IPS-18c (cell line): ENCODE data around the gene EML1.

ENCODE experiments used
- H3K4me3 ChIP-seq: 2 replicates; pipeline ENCODE4 v1.7.0; 2013; ENCODE audit warnings: low read depth, mild to moderate bottlenecking, low read length, moderate library complexity; ENCODE audit not compliant: insufficient read depth
- H3K9me3 ChIP-seq: one replicate; pipeline ENCODE4 v1.6.1; 2013; ENCODE audit warnings: mild to moderate bottlenecking, low read length, moderate library complexity; ENCODE audit not compliant: control insufficient read depth, insufficient read depth

Gene EML1

DNA sequence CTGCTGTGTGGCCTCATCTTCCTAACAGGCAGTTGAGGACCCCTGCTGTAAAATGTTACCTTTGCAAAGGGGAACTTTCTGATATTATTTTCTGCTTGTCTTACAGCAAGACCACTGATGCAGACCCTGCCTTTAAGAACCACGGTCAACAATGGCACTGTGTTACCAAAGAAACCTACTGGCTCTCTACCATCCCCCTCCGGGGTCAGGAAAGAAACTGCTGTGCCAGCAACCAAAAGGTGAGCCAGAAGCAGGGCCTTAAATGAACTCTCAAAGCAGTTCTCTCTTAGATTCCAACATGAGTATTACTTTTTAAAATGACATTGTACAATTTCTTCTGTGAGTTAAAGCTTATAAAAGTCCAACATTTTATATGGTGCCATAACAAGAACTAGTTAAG lies 72.2 kb downstream of the EML1 start:
- H3K4me3 ChIP-seq = no peak overlapping the region
- no peaks in the 10 kb centered on the region for H3K9me3 ChIP-seq

DNA sequence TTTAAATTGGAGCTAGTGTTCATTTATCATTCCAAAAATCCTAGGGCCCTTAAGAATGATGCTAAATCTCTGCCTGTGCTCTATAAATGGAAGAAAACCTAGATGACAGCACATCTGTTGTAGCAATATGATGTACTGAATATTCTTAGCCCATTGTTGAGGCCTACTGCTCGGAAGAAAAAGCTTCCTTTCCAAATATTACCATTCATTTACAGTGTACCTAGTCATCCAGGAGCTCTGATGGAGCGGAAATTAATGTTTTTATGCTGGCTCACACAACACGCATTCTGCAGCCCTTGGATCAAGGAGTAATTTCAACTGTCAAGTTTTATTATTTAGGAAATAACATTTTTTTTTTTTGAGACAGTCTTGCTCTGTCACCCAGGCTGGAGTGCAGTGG lies 77.4 kb downstream of the EML1 start:
- Histone ChIP-seq H3K4me3 (no peak overlapping the region), H3K9me3 (no peaks in the 10 kb centered on the region)

DNA sequence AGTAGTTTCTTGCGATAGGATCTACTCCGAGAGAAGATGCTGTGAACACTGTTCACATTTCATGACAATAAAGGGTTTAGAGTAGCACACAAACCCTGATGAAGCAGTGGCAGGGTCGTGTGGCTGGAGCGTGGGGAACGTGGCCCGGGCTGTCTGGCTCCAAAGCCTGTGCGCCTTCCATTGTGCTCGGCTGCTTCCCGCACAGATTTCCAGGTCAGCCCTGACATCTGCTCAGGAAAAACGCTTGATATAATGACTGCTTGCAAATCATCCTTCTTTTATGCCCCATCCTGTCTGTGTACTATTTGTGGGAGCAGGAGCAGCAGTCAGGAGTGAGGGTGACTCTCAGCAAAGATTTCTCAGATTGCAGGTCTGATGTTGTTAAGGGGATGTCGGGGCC lies 78.6 kb downstream of the EML1 start:
- Histone ChIP-seq H3K4me3 (no peak overlapping the region), H3K9me3 (no peaks in the 10 kb centered on the region)

DNA sequence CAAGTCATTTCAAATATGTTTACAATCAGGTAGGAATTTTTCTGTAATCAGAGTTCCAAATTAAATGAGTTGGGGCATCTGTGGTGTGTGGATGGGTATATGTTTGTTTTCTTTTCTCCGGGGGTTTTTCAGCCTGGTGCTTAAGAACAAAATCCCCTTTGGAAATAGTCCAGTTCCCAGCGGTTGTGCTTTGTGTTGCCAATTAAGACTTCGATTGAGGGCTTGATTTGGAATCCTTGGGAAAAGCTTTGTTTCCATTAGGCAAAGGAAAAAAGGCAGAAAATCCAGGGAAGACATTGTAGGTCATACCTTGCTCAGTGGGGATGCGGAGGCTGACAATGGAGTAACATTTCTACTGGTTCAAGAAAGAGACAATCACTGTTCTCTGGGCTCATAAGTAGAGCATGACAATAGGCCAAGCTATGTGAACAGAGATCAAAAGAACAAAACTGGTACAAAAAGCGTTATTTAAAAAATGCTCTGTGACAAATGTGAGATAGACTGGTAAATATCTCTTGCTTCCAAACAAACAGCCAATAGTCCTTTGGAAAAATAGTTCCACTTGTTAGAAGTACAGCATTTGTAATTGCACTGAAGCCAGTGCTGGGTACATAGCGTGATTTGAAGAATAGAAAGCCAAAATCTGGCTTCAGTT lies 79.7 kb downstream of the EML1 start:
- Histone ChIP-seq H3K9me3 (no peaks in the 10 kb centered on the region), H3K4me3 (no peak overlapping the region)

DNA sequence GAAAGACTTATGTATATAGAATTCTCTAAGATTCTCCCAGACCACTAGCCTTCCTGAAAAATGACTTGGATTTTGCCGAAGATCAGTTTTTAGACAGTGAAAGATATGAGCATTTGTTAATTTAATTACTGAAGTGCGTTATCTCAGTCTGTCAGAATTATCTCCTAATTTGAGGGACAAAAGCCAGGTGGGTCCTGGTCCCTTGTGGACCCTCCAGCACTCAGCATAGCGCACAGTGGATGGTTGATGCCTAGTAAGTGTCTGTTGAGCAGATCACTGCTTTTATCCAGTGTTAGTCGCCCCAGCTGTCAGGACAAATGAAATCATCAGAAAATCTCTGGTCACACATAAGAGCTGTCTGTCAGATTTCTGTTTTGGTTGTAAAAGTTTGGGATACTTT lies 80.4 kb downstream of the EML1 start:
- no peak overlapping the region for H3K4me3 ChIP-seq
- no peaks in the 10 kb centered on the region for H3K9me3 ChIP-seq

GRCh38 chr14:99874306-99874705 lies 81.1 kb downstream of the EML1 start:
- H3K4me3 ChIP-seq = no peak overlapping the region
- no peaks in the 10 kb centered on the region for H3K9me3 ChIP-seq

DNA sequence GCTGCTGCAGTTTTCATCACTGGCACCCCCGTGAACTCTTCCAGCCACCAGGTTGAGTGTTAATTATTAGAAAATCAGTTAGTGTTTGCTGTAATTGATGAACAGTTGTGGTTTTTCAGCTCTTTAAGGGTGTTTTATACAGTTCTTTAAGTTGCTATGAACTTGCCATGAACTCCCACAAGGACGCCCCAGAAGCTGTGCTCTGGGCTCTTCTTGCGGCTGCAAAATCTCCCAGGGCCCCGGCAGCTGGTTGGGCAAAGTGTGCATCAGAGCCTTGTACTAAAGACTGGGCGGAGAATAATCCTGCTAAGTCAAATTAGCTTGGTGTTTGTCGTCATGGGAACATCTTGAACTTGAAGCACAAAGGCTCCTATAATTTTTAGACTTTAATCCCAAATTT lies 82.2 kb downstream of the EML1 start:
- H3K4me3 ChIP-seq = no peak overlapping the region
- no peaks in the 10 kb centered on the region for H3K9me3 ChIP-seq

DNA sequence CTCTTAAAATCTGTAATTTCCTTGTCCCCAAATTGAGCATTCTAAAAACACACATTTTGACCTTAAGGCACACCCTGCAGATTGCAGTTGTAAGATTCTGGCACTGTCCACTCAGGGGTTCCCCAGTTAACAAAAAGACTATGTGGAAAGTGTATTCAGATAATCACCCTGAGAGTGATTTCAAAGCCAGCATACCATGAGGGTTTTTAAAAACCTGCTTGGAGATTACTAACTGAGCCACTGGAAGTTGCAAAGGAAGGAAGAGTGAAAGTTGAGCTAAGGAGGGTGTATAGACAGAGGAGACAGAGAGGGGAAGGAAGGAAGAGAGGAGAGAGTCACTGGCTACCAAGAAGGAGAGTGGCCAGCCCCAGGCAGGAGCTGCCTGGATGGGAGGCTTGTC lies 82.6 kb downstream of the EML1 start:
- no peak overlapping the region for H3K4me3 ChIP-seq
- no peaks in the 10 kb centered on the region for H3K9me3 ChIP-seq

DNA sequence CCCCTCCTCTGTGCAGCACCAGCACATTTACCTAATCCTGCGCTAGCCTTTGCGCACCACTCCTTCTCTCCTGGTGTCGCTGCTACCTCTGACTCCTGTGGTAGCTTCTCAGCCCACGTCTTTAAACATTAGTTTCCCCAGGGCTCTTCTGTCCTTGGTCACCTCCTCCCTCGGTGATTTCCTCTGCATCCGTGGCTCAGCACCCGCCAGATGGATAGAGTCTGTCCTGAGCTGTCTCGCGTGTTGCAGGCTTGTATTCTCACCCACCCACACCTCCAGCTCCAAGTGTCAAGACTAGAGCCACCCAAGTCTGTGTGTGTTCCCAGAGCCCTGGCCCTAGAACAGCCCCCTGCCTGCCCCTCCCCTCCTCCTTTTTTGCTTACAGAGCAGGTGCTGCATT lies 83.2 kb downstream of the EML1 start:
- Histone ChIP-seq H3K9me3 (no peaks in the 10 kb centered on the region), H3K4me3 (no peak overlapping the region)

DNA sequence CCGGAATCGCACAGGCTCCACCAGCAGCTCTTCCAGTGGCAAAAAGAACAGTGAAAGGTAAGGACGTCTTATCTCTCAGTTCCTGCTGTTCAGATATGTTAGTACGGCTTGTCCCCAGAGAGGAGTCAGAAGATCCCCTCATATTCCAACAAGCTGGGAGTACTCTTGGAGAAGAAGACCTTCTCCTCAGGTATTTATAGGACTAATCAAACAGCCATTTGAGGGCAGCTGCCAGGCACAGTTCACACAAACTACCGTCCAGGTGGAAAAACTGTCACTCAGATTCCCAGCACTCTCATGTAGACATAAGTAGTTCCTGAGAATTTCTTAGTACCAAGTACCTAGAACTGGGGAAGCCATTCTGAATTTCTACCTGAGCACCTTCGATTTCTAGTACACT lies 85.3 kb downstream of the EML1 start:
- H3K4me3 ChIP-seq = no peak overlapping the region
- no peaks in the 10 kb centered on the region for H3K9me3 ChIP-seq

GRCh38 chr14:99879401-99880295 lies 86.4 kb downstream of the EML1 start:
- no peaks in the 10 kb centered on the region for H3K9me3 ChIP-seq
- H3K4me3 ChIP-seq = no peak overlapping the region

GRCh38 chr14:99880651-99881420 lies 87.6 kb downstream of the EML1 start:
- Histone ChIP-seq H3K4me3 (no peak overlapping the region), H3K9me3 (no peaks in the 10 kb centered on the region)

DNA sequence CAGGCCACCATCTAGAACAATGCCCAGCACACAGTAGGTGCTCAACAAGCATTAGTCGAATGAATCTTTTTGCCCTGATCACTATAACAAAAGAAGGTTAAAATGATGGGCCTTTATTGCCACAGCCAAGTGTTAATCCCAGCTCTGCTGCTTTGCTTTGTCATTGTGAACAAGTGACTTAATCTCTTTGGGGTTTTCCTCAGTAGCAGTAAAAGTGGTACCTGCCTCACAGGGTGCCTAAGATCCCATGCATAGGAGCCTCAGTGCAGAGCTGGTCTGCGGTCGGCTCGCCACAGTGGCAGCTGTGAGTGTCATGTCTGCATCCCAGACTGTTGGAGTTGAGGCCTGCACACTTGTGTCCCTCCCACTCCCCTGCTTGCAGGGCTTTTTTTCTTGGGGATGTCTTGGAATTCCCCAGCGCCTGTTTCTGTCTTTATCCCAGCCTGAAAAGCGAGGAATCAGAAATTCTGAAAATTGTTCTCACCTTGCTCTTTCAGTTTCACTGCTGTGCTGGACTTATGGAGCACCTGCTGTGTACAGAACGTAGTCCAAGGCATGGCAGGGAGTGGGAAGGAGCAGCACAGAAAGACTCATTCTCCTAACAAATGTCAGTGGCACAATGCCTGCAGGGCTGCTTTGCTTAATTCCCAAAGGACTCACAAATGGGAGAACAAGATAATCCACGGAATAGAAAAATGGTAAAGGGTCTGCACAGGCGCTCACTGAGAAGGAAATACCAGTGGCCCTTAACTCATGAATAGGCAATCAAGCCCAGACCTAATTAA lies 90.8 kb downstream of the EML1 start:
- H3K9me3 ChIP-seq = no peaks in the 10 kb centered on the region
- no peak overlapping the region for H3K4me3 ChIP-seq

DNA sequence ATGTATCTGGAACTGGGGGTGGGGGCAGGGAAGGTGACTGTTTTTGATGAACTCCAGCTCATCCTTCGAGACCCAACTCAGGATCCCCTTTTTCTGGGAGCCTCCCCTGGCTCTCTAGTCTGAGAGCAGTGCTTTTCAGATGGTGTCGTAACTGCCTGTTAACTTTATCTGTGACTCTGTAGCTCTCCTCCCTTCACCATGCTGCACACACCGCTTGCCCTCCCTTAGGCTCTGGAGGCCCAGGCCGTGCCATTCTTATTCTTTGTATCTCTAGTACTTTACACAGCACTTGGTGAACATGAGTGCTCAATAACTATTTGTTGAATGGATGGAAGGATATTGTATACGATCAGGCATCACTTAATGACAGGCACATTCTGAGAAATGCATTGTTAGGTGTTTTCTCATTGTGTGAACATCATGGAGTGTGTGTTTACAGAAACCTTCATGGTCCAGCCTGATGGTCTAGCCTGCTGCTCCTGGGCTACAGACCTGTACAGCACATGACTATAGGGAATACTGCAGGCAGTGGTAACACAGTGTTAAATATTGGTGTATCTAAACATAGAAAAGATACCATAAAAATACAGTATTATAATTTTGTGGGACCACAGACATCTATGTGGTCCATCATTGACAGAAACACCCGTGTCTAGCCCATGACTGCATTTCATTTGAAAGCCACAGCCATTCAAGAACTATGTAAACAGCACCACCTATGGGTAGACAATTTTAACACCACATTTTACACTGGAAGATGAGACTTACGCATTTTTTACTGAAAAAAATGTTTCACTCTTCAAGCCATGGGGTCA lies 91.8 kb downstream of the EML1 start:
- H3K4me3 ChIP-seq = no peak overlapping the region
- H3K9me3 ChIP-seq = no peaks in the 10 kb centered on the region

DNA sequence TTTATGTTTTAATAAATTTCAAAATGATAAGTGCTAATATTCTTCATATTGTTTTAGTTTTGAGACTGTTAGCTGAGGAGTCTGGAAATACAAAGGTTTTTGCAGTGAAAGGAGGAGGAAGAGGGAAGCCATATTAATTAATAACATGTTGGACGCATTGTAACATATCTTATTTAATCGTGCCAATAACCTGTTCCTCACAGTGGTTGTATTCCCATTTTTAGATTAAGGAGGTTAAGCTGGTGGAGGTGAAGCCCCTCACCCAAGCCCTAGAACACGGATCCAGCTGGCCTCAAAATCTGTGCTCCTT lies 92.4 kb downstream of the EML1 start:
- Histone ChIP-seq H3K4me3 (no peak overlapping the region), H3K9me3 (no peaks in the 10 kb centered on the region)

DNA sequence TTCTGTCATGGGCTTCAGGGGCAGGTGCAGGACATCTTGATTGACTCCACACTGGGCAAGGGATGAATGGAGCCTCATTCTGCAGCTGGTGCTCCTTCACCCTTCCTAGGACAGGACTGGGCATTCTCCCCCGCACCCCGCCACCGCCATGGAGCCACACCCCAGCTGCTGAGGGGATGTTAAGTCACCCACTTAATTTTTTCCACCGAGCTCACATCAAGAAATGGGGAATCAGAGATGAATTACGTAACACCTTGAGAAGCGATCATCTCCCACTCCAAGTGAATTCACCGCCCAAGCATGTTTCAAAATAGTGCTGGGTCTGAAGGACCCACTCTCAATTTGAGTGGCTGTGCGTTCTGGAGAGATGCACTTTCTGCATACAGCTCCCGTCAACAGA lies 94.2 kb downstream of the EML1 start:
- Histone ChIP-seq H3K9me3 (no peaks in the 10 kb centered on the region), H3K4me3 (no peak overlapping the region)

DNA sequence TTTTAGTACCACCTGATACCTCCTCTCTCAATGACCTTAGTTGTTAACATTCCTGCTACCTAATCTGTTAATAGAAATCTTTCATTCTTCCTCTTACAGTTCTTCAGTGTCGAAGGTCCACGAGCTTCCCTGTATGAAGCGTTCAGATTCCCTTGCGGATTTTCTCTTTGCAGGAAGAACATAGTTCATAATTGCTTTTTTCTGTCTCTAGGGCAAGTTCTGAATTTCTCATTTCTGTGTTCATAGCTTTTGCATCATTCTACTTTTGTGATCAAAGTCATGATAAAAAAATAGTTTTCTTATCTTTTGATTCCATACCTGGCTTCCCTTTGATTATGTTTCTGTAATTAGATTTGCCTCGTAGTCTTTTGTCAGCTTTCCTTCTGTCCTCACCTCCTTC lies 94.9 kb downstream of the EML1 start:
- Histone ChIP-seq H3K4me3 (no peak overlapping the region), H3K9me3 (no peaks in the 10 kb centered on the region)
